GOT3 (cell line): Measurements from ENCODE around the gene TBC1D7.

Source experiments
- DNase-seq: peaks from one replicate; lab custom pipeline; 2025; ENCODE audit warnings: mixed read lengths; lab: John Stamatoyannopoulos, UW

TBC1D7 gene

GRCh38 chr6:13268913-13269518 lies 59.3 kb downstream of the TBC1D7 start:
- DNase-seq, result no peak

- no peak for DNase-seq
Observed at GRCh38 chr6:13267142-13267651, 61.1 kb downstream of the TBC1D7 start.

GRCh38 chr6:13263669-13264068 lies 64.7 kb downstream of the TBC1D7 start:
- no peak for DNase-seq

- DNase-seq, result no peak
Observed at GRCh38 chr6:13262302-13263230, 65.8 kb downstream of the TBC1D7 start.

- no peak for DNase-seq
Observed at GRCh38 chr6:13261464-13261994, 66.8 kb downstream of the TBC1D7 start.

- no peak for DNase-seq
Observed at GRCh38 chr6:13260831-13261230, 67.5 kb downstream of the TBC1D7 start.

GRCh38 chr6:13260101-13260598 lies 68.2 kb downstream of the TBC1D7 start:
- no peak for DNase-seq

- no peak for DNase-seq
Observed at GRCh38 chr6:13259393-13259792, 68.9 kb downstream of the TBC1D7 start.

GRCh38 chr6:13256266-13257001 lies 71.9 kb downstream of the TBC1D7 start:
- no peak for DNase-seq
